ENCODE data around the gene ESPN. TPM values are rescaled to one million over a fixed set of nuclear protein-coding genes. Genes with fewer than 3 reads are reported as not detected.
"Not testable (repeated sequence)": the region's sequence is repeated elsewhere in the genome, so short reads cannot be mapped to it uniquely, and the experiment has no call there.

ESPN gene
- total and polyA plus RNA-seq, 4 donors, result 0.66 to 7.4 (median 3.3) TPM

GRCh38 chr1:6391951-6392808 is 32.4 kb upstream of the ESPN start:
- DNase-seq (ENCODE audit: low read depth in 4 of 6, low spot score in 6 of 6), result peak in 2 of 6 donors; percentile 49 to 64
- Histone ChIP-seq H3K36me3 (ENCODE audit: control insufficient read depth, insufficient read depth, low read length) (no peaks in the 10 kb centered on the region), H3K9me3 (ENCODE audit: control insufficient read depth, insufficient read depth, low read length) (no peaks in the 10 kb centered on the region), H3K4me3 (ENCODE audit: low read depth, low read length) (peak overlapping the region; percentile 29), H3K4me1 (ENCODE audit: control insufficient read depth, insufficient read depth, low read length) (peaks cover 23% of the 10 kb centered on the region), H3K27ac (ENCODE audit: low read depth, low read length) (no peak overlapping the region), H3K27me3 (ENCODE audit: control insufficient read depth, insufficient read depth, low read length) (no peaks in the 10 kb centered on the region)
- WGBS (ENCODE audit: insufficient coverage), result 33% methylated on average over 12 of the region's 16 CpGs

- no peak for DNase-seq (ENCODE audit: low read depth in 4 of 6, low spot score in 6 of 6)
- Histone ChIP-seq H3K4me1 (ENCODE audit: control insufficient read depth, insufficient read depth, low read length) (peaks cover 23% of the 10 kb centered on the region), H3K9me3 (ENCODE audit: control insufficient read depth, insufficient read depth, low read length) (no peaks in the 10 kb centered on the region), H3K4me3 (ENCODE audit: low read depth, low read length) (peak overlapping the region; percentile 49), H3K27ac (ENCODE audit: low read depth, low read length) (no peak overlapping the region), H3K27me3 (ENCODE audit: control insufficient read depth, insufficient read depth, low read length) (peaks cover 3% of the 10 kb centered on the region), H3K36me3 (ENCODE audit: control insufficient read depth, insufficient read depth, low read length) (no peaks in the 10 kb centered on the region)
- under 1% methylated on average over 83 of the region's 83 CpGs for WGBS (ENCODE audit: insufficient coverage)
These were observed 31.7 kb upstream of the ESPN start for GRCh38 chr1:6392809-6393399.

GRCh38 chr1:6393400-6394187 is 31.0 kb upstream of the ESPN start, which contains the start of gene ACOT7:
ACOT7 (minus strand) TSS chr1:6393767; CDS start chr1:6393399, 368 bp downstream.
- peaks cover 3% of the 10 kb centered on the region for H3K27me3 ChIP-seq (ENCODE audit: control insufficient read depth, insufficient read depth, low read length)
- peak; percentile 70 to 97 (median 86) for DNase-seq (ENCODE audit: low read depth in 4 of 6, low spot score in 6 of 6)
- H3K36me3 ChIP-seq (ENCODE audit: control insufficient read depth, insufficient read depth, low read length), result no peaks in the 10 kb centered on the region
- H3K4me1 ChIP-seq (ENCODE audit: control insufficient read depth, insufficient read depth, low read length), result peaks cover 23% of the 10 kb centered on the region
- H3K9me3 ChIP-seq (ENCODE audit: control insufficient read depth, insufficient read depth, low read length), result no peaks in the 10 kb centered on the region
- H3K27ac ChIP-seq (ENCODE audit: low read depth, low read length), result peak within 1 kb of the TSS; percentile 93
- H3K4me3 ChIP-seq (ENCODE audit: low read depth, low read length), result peak within 1 kb of the TSS; percentile 49
- WGBS (ENCODE audit: insufficient coverage), result under 1% methylated on average over 80 of the region's 87 CpGs

- not testable (repeated sequence) for H3K4me3 ChIP-seq (ENCODE audit: low read depth, low read length); DNase-seq (ENCODE audit: low read depth in 4 of 6, low spot score in 6 of 6); H3K27me3 ChIP-seq (ENCODE audit: control insufficient read depth, insufficient read depth, low read length); H3K27ac ChIP-seq (ENCODE audit: low read depth, low read length); H3K36me3 ChIP-seq (ENCODE audit: control insufficient read depth, insufficient read depth, low read length); H3K9me3 ChIP-seq (ENCODE audit: control insufficient read depth, insufficient read depth, low read length)
- WGBS (ENCODE audit: insufficient coverage), result 93% methylated on average over 3 of the region's 8 CpGs
- H3K4me1 ChIP-seq (ENCODE audit: control insufficient read depth, insufficient read depth, low read length), result peaks cover 23% of the 10 kb centered on the region
These were observed 29.4 kb upstream of the ESPN start for GRCh38 chr1:6395130-6395529.

GRCh38 chr1:6395781-6396244 is 28.8 kb upstream of the ESPN start:
- H3K27ac ChIP-seq (ENCODE audit: low read depth, low read length); DNase-seq (ENCODE audit: low read depth in 4 of 6, low spot score in 6 of 6): not testable (repeated sequence)
- WGBS (ENCODE audit: insufficient coverage), result 97% methylated on average over 32 of the region's 34 CpGs

GRCh38 chr1:6396998-6397397 is 27.6 kb upstream of the ESPN start:
- Histone ChIP-seq H3K27ac (ENCODE audit: low read depth, low read length) (no peak overlapping the region), H3K9me3 (ENCODE audit: control insufficient read depth, insufficient read depth, low read length) (no peaks in the 10 kb centered on the region), H3K4me3 (ENCODE audit: low read depth, low read length) (no peak overlapping the region), H3K4me1 (ENCODE audit: control insufficient read depth, insufficient read depth, low read length) (peaks cover 14% of the 10 kb centered on the region), H3K27me3 (ENCODE audit: control insufficient read depth, insufficient read depth, low read length) (peaks cover 3% of the 10 kb centered on the region), H3K36me3 (ENCODE audit: control insufficient read depth, insufficient read depth, low read length) (no peaks in the 10 kb centered on the region)
- no peak for DNase-seq (ENCODE audit: low read depth in 4 of 6, low spot score in 6 of 6)

More at GRCh38 chr1:6395781-6396244, 28.8 kb upstream of the ESPN start:
- not testable (repeated sequence) for H3K27me3 ChIP-seq (ENCODE audit: control insufficient read depth, insufficient read depth, low read length); H3K9me3 ChIP-seq (ENCODE audit: control insufficient read depth, insufficient read depth, low read length); H3K4me3 ChIP-seq (ENCODE audit: low read depth, low read length); H3K36me3 ChIP-seq (ENCODE audit: control insufficient read depth, insufficient read depth, low read length)
- peaks cover 23% of the 10 kb centered on the region for H3K4me1 ChIP-seq (ENCODE audit: control insufficient read depth, insufficient read depth, low read length)

- no peak for DNase-seq (ENCODE audit: low read depth in 4 of 6, low spot score in 6 of 6)
- Histone ChIP-seq H3K27ac (ENCODE audit: low read depth, low read length) (no peak overlapping the region), H3K27me3 (ENCODE audit: control insufficient read depth, insufficient read depth, low read length) (peaks cover 3% of the 10 kb centered on the region), H3K4me1 (ENCODE audit: control insufficient read depth, insufficient read depth, low read length) (peaks cover 9% of the 10 kb centered on the region), H3K9me3 (ENCODE audit: control insufficient read depth, insufficient read depth, low read length) (no peaks in the 10 kb centered on the region), H3K36me3 (ENCODE audit: control insufficient read depth, insufficient read depth, low read length) (no peaks in the 10 kb centered on the region), H3K4me3 (ENCODE audit: low read depth, low read length) (no peak overlapping the region)
- 78% methylated on average over 8 of the region's 10 CpGs for WGBS (ENCODE audit: insufficient coverage)
These were observed 26.6 kb upstream of the ESPN start for GRCh38 chr1:6397844-6398441.

GRCh38 chr1:6399294-6399693 is 25.3 kb upstream of the ESPN start:
- Histone ChIP-seq H3K4me3 (ENCODE audit: low read depth, low read length) (no peak overlapping the region), H3K9me3 (ENCODE audit: control insufficient read depth, insufficient read depth, low read length) (no peaks in the 10 kb centered on the region), H3K27ac (ENCODE audit: low read depth, low read length) (no peak overlapping the region), H3K27me3 (ENCODE audit: control insufficient read depth, insufficient read depth, low read length) (peaks cover 3% of the 10 kb centered on the region), H3K36me3 (ENCODE audit: control insufficient read depth, insufficient read depth, low read length) (no peaks in the 10 kb centered on the region), H3K4me1 (ENCODE audit: control insufficient read depth, insufficient read depth, low read length) (peaks cover 4% of the 10 kb centered on the region)
- no CpG with 5 or more reads among the region's 3 CpGs for WGBS (ENCODE audit: insufficient coverage)
- DNase-seq (ENCODE audit: low read depth in 4 of 6, low spot score in 6 of 6), result no peak

GRCh38 chr1:6401673-6402072 is 22.9 kb upstream of the ESPN start:
- no peaks in the 10 kb centered on the region for H3K36me3 ChIP-seq (ENCODE audit: control insufficient read depth, insufficient read depth, low read length)
- DNase-seq (ENCODE audit: low read depth in 4 of 6, low spot score in 6 of 6), result no peak
- no peak overlapping the region for H3K4me3 ChIP-seq (ENCODE audit: low read depth, low read length)
- 94% methylated on average over 2 of the region's 6 CpGs for WGBS (ENCODE audit: insufficient coverage)
- peaks cover 2% of the 10 kb centered on the region for H3K4me1 ChIP-seq (ENCODE audit: control insufficient read depth, insufficient read depth, low read length)
- H3K27me3 ChIP-seq (ENCODE audit: control insufficient read depth, insufficient read depth, low read length), result peaks cover 8% of the 10 kb centered on the region
- no peak overlapping the region for H3K27ac ChIP-seq (ENCODE audit: low read depth, low read length)
- no peaks in the 10 kb centered on the region for H3K9me3 ChIP-seq (ENCODE audit: control insufficient read depth, insufficient read depth, low read length)

Measured in spinal cord (tissue), 10 donors.